Measurements from ENCODE around the gene TSEN15. TPM values are rescaled to one million over a fixed set of nuclear protein-coding genes. Genes with fewer than 3 reads are reported as not detected.

TSEN15 gene
- total RNA-seq, 2 donors from 2014 or later: 40.2 to 42.6 TPM

GRCh38 chr1:184021728-184022127 is 29.8 kb upstream of the TSEN15 start:
- ATAC-seq: no peak
- Mint-ChIP-seq H3K4me3 (no peak overlapping the region), H3K36me3 (no peaks in the 10 kb centered on the region), H3K27me3 (peaks cover 0 to 2% of the 10 kb centered on the region in 2 donors), H3K27ac (peak overlapping the region in 1 of 2 donors; percentile 26), H3K9me3 (no peaks in the 10 kb centered on the region), H3K4me1 (ENCODE audit: low read depth in 2 of 2) (peaks cover 3 to 5% of the 10 kb centered on the region in 2 donors)
- no peak for DNase-seq (ENCODE audit: low spot score)

- H3K36me3 Mint-ChIP-seq: no peaks in the 10 kb centered on the region
- peaks cover 0 to 2% of the 10 kb centered on the region in 2 donors for H3K27me3 Mint-ChIP-seq
- H3K9me3 Mint-ChIP-seq: no peaks in the 10 kb centered on the region
- no peak overlapping the region for H3K27ac Mint-ChIP-seq
- H3K4me3 Mint-ChIP-seq: no peak overlapping the region
- no peak for ATAC-seq
- H3K4me1 Mint-ChIP-seq (ENCODE audit: low read depth in 2 of 2): peaks cover 3 to 5% of the 10 kb centered on the region in 2 donors
- no peak for DNase-seq (ENCODE audit: low spot score)
Observed at GRCh38 chr1:184022668-184023067, 28.9 kb upstream of the TSEN15 start.

GRCh38 chr1:184023171-184023570 is 28.4 kb upstream of the TSEN15 start:
- Mint-ChIP-seq H3K27me3 (peaks cover 0 to 2% of the 10 kb centered on the region in 2 donors), H3K9me3 (no peaks in the 10 kb centered on the region), H3K4me3 (no peak overlapping the region), H3K36me3 (no peaks in the 10 kb centered on the region), H3K27ac (no peak overlapping the region), H3K4me1 (ENCODE audit: low read depth in 2 of 2) (peaks cover 3 to 5% of the 10 kb centered on the region in 2 donors)
- ATAC-seq (no peak), DNase-seq (ENCODE audit: low spot score) (no peak)

- Mint-ChIP-seq H3K4me3 (no peak overlapping the region), H3K36me3 (no peaks in the 10 kb centered on the region), H3K27ac (no peak overlapping the region), H3K27me3 (peaks cover 0 to 2% of the 10 kb centered on the region in 2 donors), H3K9me3 (no peaks in the 10 kb centered on the region), H3K4me1 (ENCODE audit: low read depth in 2 of 2) (peaks cover 5% of the 10 kb centered on the region in 2 donors)
- no peak for DNase-seq (ENCODE audit: low spot score)
- ATAC-seq: no peak
Observed at GRCh38 chr1:184025242-184025675, 26.3 kb upstream of the TSEN15 start.

GRCh38 chr1:184027826-184028695 is 23.5 kb upstream of the TSEN15 start:
- H3K9me3 Mint-ChIP-seq: no peaks in the 10 kb centered on the region
- H3K27ac Mint-ChIP-seq: no peak overlapping the region
- DNase-seq (ENCODE audit: low spot score) (no peak), ATAC-seq (no peak)
- no peak overlapping the region for H3K4me3 Mint-ChIP-seq
- peaks cover 2 to 11% of the 10 kb centered on the region in 2 donors for H3K4me1 Mint-ChIP-seq (ENCODE audit: low read depth in 2 of 2)
- peaks cover 0 to 4% of the 10 kb centered on the region in 2 donors for H3K27me3 Mint-ChIP-seq
- H3K36me3 Mint-ChIP-seq: no peaks in the 10 kb centered on the region

GRCh38 chr1:184028854-184029623 is 22.5 kb upstream of the TSEN15 start:
- Mint-ChIP-seq H3K27ac (peak overlapping the region in 1 of 2 donors; percentile 61), H3K9me3 (no peaks in the 10 kb centered on the region), H3K27me3 (peaks cover 0 to 4% of the 10 kb centered on the region in 2 donors), H3K4me1 (ENCODE audit: low read depth in 2 of 2) (peaks cover 5 to 17% of the 10 kb centered on the region in 2 donors), H3K4me3 (no peak overlapping the region), H3K36me3 (no peaks in the 10 kb centered on the region)
- DNase-seq (ENCODE audit: low spot score): no peak
- ATAC-seq: no peak

GRCh38 chr1:184030433-184031091 is 21.0 kb upstream of the TSEN15 start:
- Mint-ChIP-seq H3K36me3 (no peaks in the 10 kb centered on the region), H3K9me3 (no peaks in the 10 kb centered on the region), H3K4me1 (ENCODE audit: low read depth in 2 of 2) (peaks cover 11 to 16% of the 10 kb centered on the region in 2 donors), H3K27me3 (peaks cover 0 to 4% of the 10 kb centered on the region in 2 donors), H3K4me3 (no peak overlapping the region), H3K27ac (no peak overlapping the region)
- DNase-seq (ENCODE audit: low spot score): no peak
- no peak for ATAC-seq

- no peak overlapping the region for H3K27ac Mint-ChIP-seq
- H3K27me3 Mint-ChIP-seq: peaks cover 0 to 8% of the 10 kb centered on the region in 2 donors
- H3K36me3 Mint-ChIP-seq: no peaks in the 10 kb centered on the region
- no peak overlapping the region for H3K4me3 Mint-ChIP-seq
- no peak for ATAC-seq
- no peaks in the 10 kb centered on the region for H3K9me3 Mint-ChIP-seq
- DNase-seq (ENCODE audit: low spot score): no peak
- H3K4me1 Mint-ChIP-seq (ENCODE audit: low read depth in 2 of 2): peaks cover 16 to 21% of the 10 kb centered on the region in 2 donors
Observed at GRCh38 chr1:184031092-184031408, 20.5 kb upstream of the TSEN15 start.

GRCh38 chr1:184031409-184032107 is 20.0 kb upstream of the TSEN15 start:
- H3K27ac Mint-ChIP-seq: no peak overlapping the region
- H3K36me3 Mint-ChIP-seq: no peaks in the 10 kb centered on the region
- H3K9me3 Mint-ChIP-seq: no peaks in the 10 kb centered on the region

GRCh38 chr1:184032306-184032929 is 19.1 kb upstream of the TSEN15 start:
- peaks cover 21 to 25% of the 10 kb centered on the region in 2 donors for H3K4me1 Mint-ChIP-seq (ENCODE audit: low read depth in 2 of 2)
- H3K4me3 Mint-ChIP-seq: no peak overlapping the region
- peaks cover 0 to 6% of the 10 kb centered on the region in 2 donors for H3K27me3 Mint-ChIP-seq
- H3K9me3 Mint-ChIP-seq: no peaks in the 10 kb centered on the region
- ATAC-seq: no peak
- no peaks in the 10 kb centered on the region for H3K36me3 Mint-ChIP-seq
- DNase-seq (ENCODE audit: low spot score): no peak
- H3K27ac Mint-ChIP-seq: no peak overlapping the region

More at GRCh38 chr1:184031409-184032107, 20.0 kb upstream of the TSEN15 start:
- H3K4me1 Mint-ChIP-seq (ENCODE audit: low read depth in 2 of 2): peaks cover 21 to 25% of the 10 kb centered on the region in 2 donors
- peaks cover 0 to 6% of the 10 kb centered on the region in 2 donors for H3K27me3 Mint-ChIP-seq
- DNase-seq (ENCODE audit: low spot score) (no peak), ATAC-seq (peak in 1 of 2 donors; percentile 55)
- no peak overlapping the region for H3K4me3 Mint-ChIP-seq

- H3K27me3 Mint-ChIP-seq: peaks cover 3 to 9% of the 10 kb centered on the region in 2 donors
- H3K4me3 Mint-ChIP-seq: no peak overlapping the region
- ATAC-seq: no peak
- no peak for DNase-seq (ENCODE audit: low spot score)
- no peaks in the 10 kb centered on the region for H3K9me3 Mint-ChIP-seq
- no peak overlapping the region for H3K27ac Mint-ChIP-seq
- H3K36me3 Mint-ChIP-seq: peaks cover 3% of the 10 kb centered on the region
- H3K4me1 Mint-ChIP-seq (ENCODE audit: low read depth in 2 of 2): peaks cover 25 to 29% of the 10 kb centered on the region in 2 donors
Observed at GRCh38 chr1:184032930-184033418, 18.6 kb upstream of the TSEN15 start.

- Mint-ChIP-seq H3K9me3 (no peaks in the 10 kb centered on the region), H3K4me3 (no peak overlapping the region), H3K27ac (no peak overlapping the region), H3K27me3 (peaks cover 7 to 11% of the 10 kb centered on the region in 2 donors), H3K4me1 (ENCODE audit: low read depth in 2 of 2) (peaks cover 27 to 33% of the 10 kb centered on the region in 2 donors), H3K36me3 (peaks cover 4% of the 10 kb centered on the region)
- ATAC-seq (no peak), DNase-seq (ENCODE audit: low spot score) (no peak)
Observed at GRCh38 chr1:184033711-184034167, 17.8 kb upstream of the TSEN15 start.

All from natural killer cell treated with Interleukin-12 subunit alpha and Interleukin-12 subunit beta and Interleukin-15 and Interleukin-18, amount 100 ng/mL, for 72 hours (primary cell).